Measurements from ENCODE around the gene CD101. TPM values are rescaled to one million over a fixed set of nuclear protein-coding genes. Genes with fewer than 3 reads are reported as not detected.
"Not testable (repeated sequence)": the region's sequence is repeated elsewhere in the genome, so short reads cannot be mapped to it uniquely, and the experiment has no call there.

Gene CD101
- total RNA-seq, 3 donors from 2014 or later: 0.32 to 3.9 (median 0.73) TPM

DNA sequence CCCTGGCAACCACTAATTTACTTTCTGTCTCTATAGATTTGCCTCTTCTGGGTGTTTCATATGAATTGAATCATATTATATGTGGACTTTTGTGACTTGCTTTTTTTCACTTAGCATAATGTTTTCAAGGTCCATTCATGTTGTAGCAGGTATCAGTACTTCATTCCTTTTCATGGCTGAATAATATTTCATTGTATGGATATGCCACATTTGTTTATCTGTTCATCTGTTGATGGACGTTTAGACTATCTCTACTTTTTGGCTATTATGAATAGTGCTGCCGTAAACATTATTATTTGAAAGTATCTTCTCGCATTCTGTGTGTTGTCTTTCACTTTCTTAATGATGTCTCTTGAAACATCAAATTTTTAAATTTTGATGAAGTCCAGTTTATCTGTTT is 32.8 kb upstream of the CD101 start:
- Histone ChIP-seq H3K9me3 (no peaks in the 10 kb centered on the region), H3K27ac (no peak overlapping the region), H3K27me3 (no peaks in the 10 kb centered on the region), H3K36me3 (no peaks in the 10 kb centered on the region), H3K4me1 (no peaks in the 10 kb centered on the region), H3K4me3 (no peak overlapping the region)
- DNase-seq (ENCODE audit: low spot score in 2 of 2): no peak
- TF ChIP-seq POLR2AphosphoS5 (IDR thresholded peaks at IDR 0.05) (no peak), CTCF (IDR thresholded peaks at IDR 0.05) (no peak), POLR2A (IDR thresholded peaks at IDR 0.05) (no peak)
- intact Hi-C loops (cut with DNase I; ENCODE audit: low total_unique reads): loop anchor here (5.0 kb wide), 1 partner anchor 599 kb away; no protein-coding TSS in a partner anchor

DNA sequence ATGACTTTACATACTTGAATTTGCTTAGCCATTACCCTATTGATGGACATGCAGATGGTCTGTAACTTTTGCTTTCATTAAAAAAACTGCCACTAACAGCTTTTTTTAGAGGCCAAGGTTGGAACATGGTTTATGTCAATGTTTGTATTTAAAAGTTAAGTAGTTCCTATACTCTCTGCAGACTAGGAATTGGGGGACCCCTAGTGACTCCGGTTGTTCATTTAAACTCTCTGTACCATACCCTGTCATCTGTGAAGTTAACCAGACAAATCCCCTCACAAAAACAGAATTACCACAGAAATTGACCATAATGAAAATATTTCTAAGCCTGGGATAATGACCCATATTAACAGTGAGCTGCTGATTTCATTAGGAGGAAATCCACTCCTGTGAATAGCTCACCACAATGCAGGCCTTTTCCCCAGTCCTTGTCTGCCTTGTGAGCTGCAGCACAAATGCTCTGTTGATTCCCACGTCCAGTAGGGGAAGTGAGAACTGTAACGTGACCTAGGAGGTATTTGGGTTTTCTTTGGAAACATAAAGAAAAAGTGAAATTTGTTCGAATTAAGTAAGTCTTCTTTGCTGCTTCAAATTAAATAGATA is 30.2 kb upstream of the CD101 start:
- Histone ChIP-seq H3K27me3 (no peaks in the 10 kb centered on the region), H3K27ac (no peak overlapping the region), H3K4me1 (no peaks in the 10 kb centered on the region), H3K4me3 (no peak overlapping the region), H3K9me3 (no peaks in the 10 kb centered on the region), H3K36me3 (no peaks in the 10 kb centered on the region)
- no peak for TF ChIP-seq POLR2AphosphoS5 (IDR thresholded peaks at IDR 0.05)
- TF ChIP-seq CTCF (IDR thresholded peaks at IDR 0.05): no peak
- TF ChIP-seq POLR2A (IDR thresholded peaks at IDR 0.05): no peak
- intact Hi-C loops (cut with DNase I; ENCODE audit: low total_unique reads): no loop called here
- DNase-seq (ENCODE audit: low spot score in 2 of 2): no peak

GRCh38 chr1:116971965-116972673 is 29.4 kb upstream of the CD101 start:
- H3K36me3 ChIP-seq: no peaks in the 10 kb centered on the region
- H3K4me1 ChIP-seq: no peaks in the 10 kb centered on the region
- DNase-seq (ENCODE audit: low spot score in 2 of 2): no peak
- intact Hi-C loops (cut with DNase I; ENCODE audit: low total_unique reads): no loop called here
- H3K9me3 ChIP-seq: no peaks in the 10 kb centered on the region
- H3K4me3 ChIP-seq: no peak overlapping the region
- H3K27me3 ChIP-seq: no peaks in the 10 kb centered on the region
- TF ChIP-seq POLR2A (IDR thresholded peaks at IDR 0.05): no peak
- TF ChIP-seq CTCF (IDR thresholded peaks at IDR 0.05): no peak
- no peak for TF ChIP-seq POLR2AphosphoS5 (IDR thresholded peaks at IDR 0.05)
- H3K27ac ChIP-seq: peak overlapping the region; percentile 16 to 31

- Histone ChIP-seq H3K36me3 (no peaks in the 10 kb centered on the region), H3K4me3 (no peak overlapping the region), H3K27ac (peak overlapping the region in 1 of 2 donors; percentile 31), H3K27me3 (no peaks in the 10 kb centered on the region), H3K9me3 (no peaks in the 10 kb centered on the region), H3K4me1 (no peaks in the 10 kb centered on the region)
- intact Hi-C loops (cut with DNase I; ENCODE audit: low total_unique reads): no loop called here
- no peak for DNase-seq (ENCODE audit: low spot score in 2 of 2)
- no peak for TF ChIP-seq CTCF (IDR thresholded peaks at IDR 0.05)
- TF ChIP-seq POLR2A (IDR thresholded peaks at IDR 0.05): no peak
- no peak for TF ChIP-seq POLR2AphosphoS5 (IDR thresholded peaks at IDR 0.05)
These were observed 28.9 kb upstream of the CD101 start for GRCh38 chr1:116972674-116973030.

- H3K36me3 ChIP-seq; H3K9me3 ChIP-seq; DNase-seq (ENCODE audit: low spot score in 2 of 2); H3K4me3 ChIP-seq; H3K27ac ChIP-seq; H3K4me1 ChIP-seq; intact Hi-C loops (cut with DNase I; ENCODE audit: low total_unique reads); H3K27me3 ChIP-seq: not testable (repeated sequence)
These were observed 21.3 kb upstream of the CD101 start for GRCh38 chr1:116980309-116980708.
